Neuronal stem cell (in vitro differentiated cells): ENCODE data around the gene CAPZB.
A peak's percentile ranks its signal among the peaks of the same experiment; 100 is the strongest.

Experiments used
- DNase-seq: peaks from one replicate; pipeline ENCODE4 v3.0.0-alpha.2; 2013; ENCODE audit warnings: low spot score
- H2AFZ ChIP-seq: one replicate; pipeline ENCODE4 v1.6.1; 2013; ENCODE audit warnings: mild to moderate bottlenecking, low read length, inconsistent platforms
- H2AK5ac ChIP-seq: 2 replicates; pipeline ENCODE4 v1.6.1; 2013; ENCODE audit warnings: low read depth, mild to moderate bottlenecking, inconsistent platforms, low read length, moderate library complexity, mixed read lengths
- H2BK120ac ChIP-seq: 2 replicates; pipeline ENCODE4 v1.6.1; 2013; ENCODE audit warnings: low read depth, mild to moderate bottlenecking, inconsistent platforms, low read length, moderate library complexity, mixed read lengths
- H2BK12ac ChIP-seq: one replicate; pipeline ENCODE4 v1.6.1; 2013; ENCODE audit warnings: low read length, inconsistent platforms
- H2BK15ac ChIP-seq: 2 replicates; pipeline ENCODE4 v1.6.1; 2013; ENCODE audit warnings: mild to moderate bottlenecking, low read length, inconsistent platforms, mixed read lengths
- H2BK5ac ChIP-seq: one replicate; pipeline ENCODE4 v1.6.1; 2013; ENCODE audit warnings: inconsistent platforms, mild to moderate bottlenecking, low read length, moderate library complexity
- H3K14ac ChIP-seq: one replicate; pipeline ENCODE4 v1.6.1; 2013; ENCODE audit warnings: low read length, inconsistent platforms
- H3K18ac ChIP-seq: 2 replicates; pipeline ENCODE4 v1.6.1; 2013; ENCODE audit warnings: low read length, inconsistent platforms
- H3K23ac ChIP-seq: 2 replicates; pipeline ENCODE4 v1.6.1; 2013; ENCODE audit warnings: low read depth, mild to moderate bottlenecking, mixed read lengths, low read length, inconsistent platforms; ENCODE audit not compliant: poor library complexity
- H3K27ac ChIP-seq: replicated peaks from 3 replicates; pipeline ENCODE4 v1.5.1; 2013; ENCODE audit warnings: low read length, inconsistent platforms
- H3K27me3 ChIP-seq, 3 experiments: 2 replicates each; pipeline ENCODE4 v1.6.1; 2013; ENCODE audit warnings: low read length in 3 of 3, mild to moderate bottlenecking in 2 of 3, inconsistent platforms in 1 of 3, low read depth in 1 of 3, mixed read lengths in 1 of 3, moderate library complexity in 1 of 3; ENCODE audit not compliant: control insufficient read depth in 3 of 3, insufficient read depth in 3 of 3
- H3K36me3 ChIP-seq, 2 donors: replicated peaks in 1 of 2; 2 replicates each; pipeline ENCODE4 v1.6.1; 2013; ENCODE audit warnings: low read length in 2 of 2; ENCODE audit not compliant: control insufficient read depth in 2 of 2, insufficient read depth in 2 of 2
- H3K4ac ChIP-seq: 2 replicates; pipeline ENCODE4 v1.6.1; 2013; ENCODE audit warnings: inconsistent platforms, mild to moderate bottlenecking, low read length, moderate library complexity
- H3K4me1 ChIP-seq, 2 donors: 1 replicate in 1 of 2; 2 replicates in 1 of 2; pipeline ENCODE4 v1.6.1; 2013; ENCODE audit warnings: low read length in 2 of 2, low read depth in 1 of 2; ENCODE audit not compliant: control insufficient read depth in 2 of 2, insufficient read depth in 1 of 2
- H3K4me2 ChIP-seq: one replicate; pipeline ENCODE4 v1.6.1; 2013; ENCODE audit warnings: mild to moderate bottlenecking, low read length, inconsistent platforms; ENCODE audit not compliant: insufficient read depth, poor library complexity, severe bottlenecking
- H3K4me3 ChIP-seq, 2 donors: 2 replicates each; pipeline ENCODE4 v1.5.1; 2013; ENCODE audit warnings: low read length in 2 of 2, mild to moderate bottlenecking in 2 of 2, inconsistent platforms in 1 of 2, moderate library complexity in 1 of 2
- H3K79me1 ChIP-seq: one replicate; pipeline ENCODE4 v1.6.1; 2013; ENCODE audit warnings: low read depth, mild to moderate bottlenecking, inconsistent platforms, low read length, moderate library complexity
- H3K9ac ChIP-seq: one replicate; pipeline ENCODE4 v1.6.1; 2013; ENCODE audit warnings: mild to moderate bottlenecking, low read depth, low read length, inconsistent platforms; ENCODE audit not compliant: poor library complexity
- H3K9me3 ChIP-seq, 2 donors: replicated peaks in 1 of 2; 2 replicates each; pipeline versions ENCODE3 to v1.6.1; 2013; ENCODE audit warnings: low read length in 2 of 2, mild to moderate bottlenecking in 2 of 2, inconsistent platforms in 1 of 2, low read depth in 1 of 2, mixed read lengths in 1 of 2, moderate library complexity in 1 of 2; ENCODE audit not compliant: control insufficient read depth in 2 of 2, insufficient read depth in 1 of 2
- H4K8ac ChIP-seq: one replicate; pipeline ENCODE4 v1.6.1; 2013; ENCODE audit warnings: low read depth, mild to moderate bottlenecking, inconsistent platforms, low read length, moderate library complexity
- H4K91ac ChIP-seq: one replicate; pipeline ENCODE4 v1.6.1; 2013; ENCODE audit warnings: low read length, low read depth, mild to moderate bottlenecking, inconsistent platforms; ENCODE audit not compliant: poor library complexity
- WGBS, 2 donors: extraction: QIAGEN DNeasy Blood & Tissue Kit; methylation state at CpG; one replicate each; pipeline ENCODE4 v1.1.7; 2013; ENCODE audit warnings: missing lambda C conversion rate in 2 of 2, mixed read lengths in 1 of 2; ENCODE audit not compliant: insufficient read length in 2 of 2, insufficient replicate concordance in 1 of 2; ENCODE audit errors: extremely low coverage in 2 of 2; 5-methylcytosine and 5-hydroxymethylcytosine counted together

The CAPZB gene

DNA sequence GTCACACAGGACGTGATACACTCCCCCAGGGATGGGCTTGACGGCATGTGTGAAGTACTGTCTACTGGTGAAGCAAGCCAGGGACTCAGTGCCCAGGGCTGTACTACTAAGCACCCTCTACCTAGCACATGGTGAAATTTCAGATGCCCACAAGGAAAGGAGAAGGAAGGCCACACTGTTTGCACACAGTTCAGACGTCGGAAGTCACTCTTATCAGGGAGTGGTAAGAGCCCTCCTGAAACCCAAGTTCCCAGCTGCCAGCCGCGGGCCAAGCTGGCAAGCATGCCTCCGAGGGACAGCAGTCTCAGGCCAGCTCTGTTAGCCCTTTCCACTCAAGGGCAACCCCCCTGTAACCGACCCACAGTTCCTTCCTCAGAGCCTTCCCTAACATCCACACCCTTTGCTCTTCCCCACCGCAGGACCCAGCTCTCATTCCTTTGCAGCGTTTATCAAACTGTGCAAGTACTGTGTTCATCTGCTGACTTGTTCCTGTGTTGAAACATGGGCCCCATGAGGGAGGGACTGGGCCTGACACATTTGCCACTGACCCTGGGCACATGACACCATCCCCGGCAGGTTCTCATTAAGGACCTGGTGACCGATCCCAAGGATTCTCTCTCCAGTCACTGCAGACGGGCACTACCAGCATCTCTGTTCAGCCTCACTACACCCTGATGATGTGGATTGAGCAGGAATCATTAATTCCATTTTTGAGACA is 114.7 kb downstream of the CAPZB start:
- no peak for DNase-seq
- Histone ChIP-seq H3K4me3 (no peak overlapping the region), H2AFZ (no peak overlapping the region), H3K23ac (no peak overlapping the region), H3K27ac (no peak overlapping the region), H2BK120ac (no peak overlapping the region), H3K36me3 (peaks cover 0 to 39% of the 10 kb centered on the region in 2 donors), H4K8ac (no peak overlapping the region), H2BK12ac (no peak overlapping the region), H3K4me2 (no peak overlapping the region), H3K4me1 (peaks cover 0 to 10% of the 10 kb centered on the region in 2 donors), H3K79me1 (peaks cover 16% of the 10 kb centered on the region), H4K91ac (no peak overlapping the region), H2AK5ac (no peak overlapping the region), H3K9ac (no peak overlapping the region), H3K4ac (no peak overlapping the region), H2BK5ac (no peak overlapping the region), H2BK15ac (no peak overlapping the region), H3K18ac (no peak overlapping the region), H3K27me3 (no peaks in the 10 kb centered on the region), H3K9me3 (no peaks in the 10 kb centered on the region), H3K14ac (no peak overlapping the region)
- no CpG with 5 or more reads among the region's 13 CpGs for WGBS, 2 donors

DNA sequence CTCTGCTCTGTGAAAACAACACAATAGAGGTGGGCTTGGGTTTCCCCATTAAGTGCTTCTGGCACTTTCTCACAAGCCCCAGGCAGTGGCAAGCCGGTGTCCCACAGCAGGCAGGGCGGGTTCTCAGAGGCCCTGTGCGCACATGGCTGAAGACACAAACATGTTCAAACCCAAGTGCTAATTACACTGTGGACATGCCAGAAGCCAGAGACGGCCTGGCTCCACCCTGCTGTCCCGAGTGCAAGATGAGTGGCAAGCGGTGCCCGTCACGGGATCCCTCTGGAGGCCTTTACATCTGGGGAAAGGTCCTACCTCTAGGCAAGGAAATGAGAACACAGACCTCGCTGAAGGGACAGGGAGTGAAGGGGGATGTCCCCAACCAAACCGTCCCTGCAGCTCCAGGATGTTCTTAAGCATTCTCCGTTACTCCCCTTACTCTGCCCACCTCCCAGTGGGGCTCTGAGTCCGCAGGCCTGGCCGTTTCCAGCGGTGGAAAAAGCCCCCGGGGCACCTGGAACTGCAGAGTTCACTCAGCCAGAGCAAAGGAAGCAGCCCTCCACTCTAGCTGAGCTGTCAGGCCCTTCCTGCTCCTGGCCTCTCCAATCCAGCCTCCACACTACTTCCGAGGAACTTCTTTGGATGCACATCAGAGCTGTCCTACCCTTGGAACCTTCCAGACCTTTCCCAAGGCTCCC is 115.8 kb downstream of the CAPZB start:
- Histone ChIP-seq H4K91ac (no peak overlapping the region), H4K8ac (no peak overlapping the region), H2BK15ac (no peak overlapping the region), H3K23ac (no peak overlapping the region), H3K9me3 (no peaks in the 10 kb centered on the region), H3K4me1 (peaks cover 0 to 10% of the 10 kb centered on the region in 2 donors), H3K4me3 (no peak overlapping the region), H3K4ac (no peak overlapping the region), H2BK5ac (no peak overlapping the region), H3K27ac (no peak overlapping the region), H2BK120ac (no peak overlapping the region), H2AK5ac (no peak overlapping the region), H3K14ac (peak overlapping the region; percentile 72), H3K9ac (no peak overlapping the region), H2AFZ (no peak overlapping the region), H3K4me2 (no peak overlapping the region), H3K36me3 (peaks cover 0 to 33% of the 10 kb centered on the region in 2 donors), H3K79me1 (peaks cover 16% of the 10 kb centered on the region), H3K18ac (no peak overlapping the region), H2BK12ac (no peak overlapping the region), H3K27me3 (no peaks in the 10 kb centered on the region)
- WGBS, 2 donors: no CpG with 5 or more reads among the region's 16 CpGs
- DNase-seq: no peak

DNA sequence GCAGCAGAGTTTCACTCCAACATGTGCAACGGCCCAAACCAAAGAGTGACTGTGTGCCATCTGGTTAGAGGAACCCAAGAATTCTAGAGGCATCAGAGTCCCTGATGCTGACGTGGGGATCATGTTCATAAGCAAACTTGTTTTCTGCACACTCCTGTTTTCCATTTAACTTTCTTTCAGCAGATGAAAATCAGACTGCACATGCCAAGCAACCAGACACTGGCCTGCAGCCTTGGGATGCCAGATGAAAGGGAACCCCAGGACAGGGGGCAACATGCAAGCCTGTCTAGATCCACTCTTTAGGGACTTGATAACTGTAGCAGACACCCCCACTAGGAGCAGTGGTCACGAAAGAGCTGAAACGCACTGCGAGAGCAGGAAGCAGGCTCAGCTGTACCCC is 116.4 kb downstream of the CAPZB start:
- no peak overlapping the region for H2BK5ac ChIP-seq
- H3K23ac ChIP-seq: no peak overlapping the region
- no peak overlapping the region for H3K4me3 ChIP-seq
- H3K36me3 ChIP-seq: peaks cover 0 to 27% of the 10 kb centered on the region in 2 donors
- no peak overlapping the region for H4K8ac ChIP-seq
- no peak overlapping the region for H3K14ac ChIP-seq
- H3K9ac ChIP-seq: no peak overlapping the region
- no peaks in the 10 kb centered on the region for H3K27me3 ChIP-seq
- no peak overlapping the region for H4K91ac ChIP-seq
- H3K4me1 ChIP-seq: peaks cover 0 to 10% of the 10 kb centered on the region in 2 donors
- no peak overlapping the region for H2AK5ac ChIP-seq
- H2BK12ac ChIP-seq: no peak overlapping the region
- no peak overlapping the region for H2AFZ ChIP-seq
- peaks cover 13% of the 10 kb centered on the region for H3K79me1 ChIP-seq
- H2BK120ac ChIP-seq: no peak overlapping the region
- no peaks in the 10 kb centered on the region for H3K9me3 ChIP-seq
- no peak for DNase-seq
- H3K18ac ChIP-seq: no peak overlapping the region
- H3K4me2 ChIP-seq: no peak overlapping the region
- H3K4ac ChIP-seq: no peak overlapping the region
- no peak overlapping the region for H2BK15ac ChIP-seq
- no peak overlapping the region for H3K27ac ChIP-seq
- WGBS, 2 donors: no CpG with 5 or more reads among the region's 5 CpGs

DNA sequence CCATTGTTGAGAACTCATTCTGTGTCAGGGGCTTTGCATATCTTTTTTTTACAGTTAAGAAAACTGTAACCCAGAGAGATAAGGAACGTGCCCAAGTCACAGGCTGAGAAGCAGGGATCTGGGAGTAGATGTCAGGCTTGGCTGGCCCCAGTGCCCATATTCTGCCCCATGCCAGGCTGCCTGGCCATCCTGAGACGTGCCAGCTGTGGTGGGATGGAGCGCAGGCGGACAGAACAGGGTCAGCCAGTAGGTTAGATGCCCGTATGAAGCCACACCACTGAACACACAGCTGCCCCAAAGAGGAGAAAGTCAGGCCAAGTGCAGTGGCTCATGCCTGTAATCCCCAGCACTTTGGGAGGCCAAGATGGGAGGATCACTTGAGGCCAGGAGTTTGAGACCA is 117.3 kb downstream of the CAPZB start:
- Histone ChIP-seq H3K27ac (no peak overlapping the region), H2BK120ac (no peak overlapping the region), H3K9me3 (no peaks in the 10 kb centered on the region), H3K4me3 (no peak overlapping the region), H3K14ac (no peak overlapping the region), H3K23ac (no peak overlapping the region), H2AK5ac (no peak overlapping the region), H3K4me2 (no peak overlapping the region), H3K9ac (peak overlapping the region; percentile 24), H3K36me3 (peaks cover 0 to 23% of the 10 kb centered on the region in 2 donors), H3K4me1 (peaks cover 0 to 10% of the 10 kb centered on the region in 2 donors), H2BK15ac (no peak overlapping the region), H3K4ac (no peak overlapping the region), H4K91ac (no peak overlapping the region), H2AFZ (no peak overlapping the region), H4K8ac (no peak overlapping the region), H3K27me3 (no peaks in the 10 kb centered on the region), H3K18ac (peak overlapping the region; percentile 54), H2BK5ac (no peak overlapping the region), H3K79me1 (peaks cover 11% of the 10 kb centered on the region), H2BK12ac (no peak overlapping the region)
- no peak for DNase-seq
- WGBS, 2 donors: no CpG with 5 or more reads among the region's 5 CpGs
